MCF 10A (cell line): Measurements from ENCODE around the gene TMEM51. TPM values are rescaled to one million over a fixed set of nuclear protein-coding genes. Genes with fewer than 3 reads are reported as not detected.
A peak's percentile ranks its signal among the peaks of the same experiment; 100 is the strongest.

Source experiments
- BruUV-seq: library from RNA; stranded (reverse); fragments of 400-500 nt; replicated peaks from 2 replicates; lab custom pipeline; 2021; lab: Mats Ljungman, UMichigan
- CTCF ChIA-PET: fragments of 300-600 bp; sonication (Branson Sonifier 250); formaldehyde crosslinking; extraction: SDS; loops from one replicate; lab custom pipeline; 2021; ENCODE audit warnings: antibody characterized with exemption, inconsistent platforms; lab: Yijun Ruan, JAX
- POLR2A ChIA-PET: fragments of 300-600, 350-650 bp; sonication (Branson Sonifier 250); formaldehyde crosslinking; extraction: SDS; loops from one replicate; lab custom pipeline; 2020; ENCODE audit warnings: antibody characterized with exemption, inconsistent platforms; lab: Yijun Ruan, JAX
- DNase-seq: peaks from one replicate; pipeline ENCODE4 v3.0.0-alpha.2; 2018; ENCODE audit not compliant: unreplicated experiment
- H3K27ac Mint-ChIP-seq: one replicate; pipeline ENCODE4 v1.8.0; 2022; ENCODE audit warnings: mild to moderate bottlenecking, low read depth, mixed read lengths; ENCODE audit not compliant: unreplicated experiment
- H3K27me3 Mint-ChIP-seq: one replicate; pipeline ENCODE4 v1.8.0; 2022; ENCODE audit warnings: mixed read lengths; ENCODE audit not compliant: insufficient read depth, unreplicated experiment
- H3K36me3 Mint-ChIP-seq: one replicate; pipeline ENCODE4 v1.8.0; 2022; ENCODE audit warnings: mild to moderate bottlenecking, moderate library complexity, mixed read lengths; ENCODE audit not compliant: insufficient read depth, unreplicated experiment
- H3K4me1 Mint-ChIP-seq: one replicate; pipeline ENCODE4 v1.8.0; 2022; ENCODE audit warnings: mixed read lengths; ENCODE audit not compliant: insufficient read depth, unreplicated experiment
- H3K4me3 Mint-ChIP-seq: one replicate; pipeline ENCODE4 v1.8.0; 2022; ENCODE audit warnings: mild to moderate bottlenecking, moderate library complexity, mixed read lengths; ENCODE audit not compliant: unreplicated experiment
- H3K9me3 Mint-ChIP-seq: one replicate; pipeline ENCODE4 v1.8.0; 2022; ENCODE audit warnings: mixed read lengths; ENCODE audit not compliant: unreplicated experiment
- CTCF ChIP-seq: fragments of 200-600 bp; IDR thresholded peaks from one replicate; pipeline ENCODE4 v1.8.0; 2022; ENCODE audit warnings: antibody characterized with exemption, mild to moderate bottlenecking; ENCODE audit not compliant: unreplicated experiment
- intact Hi-C: fragments of 100-400 bp; cut with micrococcal nuclease; formaldehyde crosslinking; loops from 2 replicates; pipeline ENCODE4 v1.14.1; 2022
- total RNA-seq: library from RNA; stranded (reverse); gene quantifications from 2 replicates; pipeline ENCODE4 v1.2.3, GENCODE V29; 2022

The TMEM51 gene
- total RNA-seq, 1 experiment from 2014 or later = 6.4 TPM

- no peaks in the 10 kb centered on the region for H3K9me3 Mint-ChIP-seq
- no peak overlapping the region for H3K27ac Mint-ChIP-seq
- H3K36me3 Mint-ChIP-seq = peaks cover 8% of the 10 kb centered on the region
- no peak for DNase-seq
- H3K27me3 Mint-ChIP-seq = no peaks in the 10 kb centered on the region
- TF ChIP-seq CTCF = no peak
- CTCF ChIA-PET = interaction anchor here (0.7 kb wide), 1 partner anchor 16 kb away, joined by 3 read pairs; no protein-coding TSS in a partner anchor
- peaks cover 31% of the 10 kb centered on the region for H3K4me1 Mint-ChIP-seq
- H3K4me3 Mint-ChIP-seq = no peak overlapping the region
- POLR2A ChIA-PET = interaction anchor here (1.2 kb wide), 1 partner anchor 10 kb away, joined by 3 read pairs; no protein-coding TSS in a partner anchor
- BruUV-seq = no TSS peak
- intact Hi-C loops = no loop called here
Measured at GRCh38 chr1:15176120-15176519, 22.6 kb downstream of the TMEM51 start.

DNA sequence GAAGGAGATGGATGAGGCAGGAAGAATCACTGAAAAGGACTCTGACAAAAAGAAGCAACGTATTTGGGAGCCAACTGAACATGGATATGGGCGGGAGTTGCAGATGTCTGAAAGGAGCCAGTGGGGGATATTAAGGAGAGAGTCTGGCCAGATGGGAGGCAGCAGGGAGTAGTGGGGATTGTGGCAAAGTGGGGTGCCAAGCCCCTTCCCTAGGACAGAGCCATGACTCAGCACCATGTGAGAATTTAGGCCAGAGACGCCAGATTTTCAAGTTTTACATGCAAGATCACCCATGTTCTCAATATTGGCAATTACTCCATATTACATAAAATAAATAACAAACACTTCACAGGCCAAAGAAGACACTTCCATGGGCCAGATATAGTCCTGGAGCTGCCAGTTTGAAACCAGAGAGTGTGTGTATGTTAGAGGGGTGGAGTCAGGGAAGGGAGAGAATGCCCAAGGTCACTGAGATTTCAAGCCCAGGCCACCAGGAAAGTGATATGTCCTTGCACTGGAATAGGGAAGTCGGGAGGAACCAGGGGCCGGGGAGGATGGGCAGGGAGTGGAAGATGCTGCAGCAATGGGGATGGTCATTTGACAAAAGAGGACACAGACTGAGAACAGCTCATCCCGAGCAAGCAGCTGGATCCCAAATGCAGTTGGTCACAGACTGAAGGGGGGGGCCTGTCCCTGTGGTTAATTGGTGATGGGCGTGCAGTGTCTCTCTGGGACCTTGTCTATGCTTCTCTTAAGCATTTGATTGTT lies 23.5 kb downstream of the TMEM51 start:
- DNase-seq = no peak
- Mint-ChIP-seq H3K27ac (peak overlapping the region; percentile 4), H3K36me3 (peaks cover 8% of the 10 kb centered on the region), H3K4me1 (peaks cover 27% of the 10 kb centered on the region), H3K4me3 (no peak overlapping the region), H3K9me3 (no peaks in the 10 kb centered on the region), H3K27me3 (no peaks in the 10 kb centered on the region)
- intact Hi-C loops = no loop called here
- no peak for TF ChIP-seq CTCF
- BruUV-seq = no TSS peak
- POLR2A ChIA-PET = no interaction called here
- CTCF ChIA-PET = no interaction called here

GRCh38 chr1:15177710-15178166 lies 24.2 kb downstream of the TMEM51 start:
- H3K27me3 Mint-ChIP-seq = no peaks in the 10 kb centered on the region
- BruUV-seq = no TSS peak
- H3K27ac Mint-ChIP-seq = no peak overlapping the region
- H3K9me3 Mint-ChIP-seq = no peaks in the 10 kb centered on the region
- ChIA-PET POLR2A (no interaction called here), CTCF (no interaction called here)
- H3K36me3 Mint-ChIP-seq = peaks cover 6% of the 10 kb centered on the region
- no peak for TF ChIP-seq CTCF
- intact Hi-C loops = no loop called here
- H3K4me3 Mint-ChIP-seq = no peak overlapping the region
- no peak for DNase-seq
- peaks cover 21% of the 10 kb centered on the region for H3K4me1 Mint-ChIP-seq
